ENCODE results near the gene ARRB1. TPM values are rescaled to one million over a fixed set of nuclear protein-coding genes. Genes with fewer than 3 reads are reported as not detected.

ARRB1 gene
- total and polyA plus RNA-seq, 2 of the 13 experiments (the other 11 are each of a cell fraction or from before 2014, with no cell fraction given) = 22.5 to 35.7 TPM

DNA sequence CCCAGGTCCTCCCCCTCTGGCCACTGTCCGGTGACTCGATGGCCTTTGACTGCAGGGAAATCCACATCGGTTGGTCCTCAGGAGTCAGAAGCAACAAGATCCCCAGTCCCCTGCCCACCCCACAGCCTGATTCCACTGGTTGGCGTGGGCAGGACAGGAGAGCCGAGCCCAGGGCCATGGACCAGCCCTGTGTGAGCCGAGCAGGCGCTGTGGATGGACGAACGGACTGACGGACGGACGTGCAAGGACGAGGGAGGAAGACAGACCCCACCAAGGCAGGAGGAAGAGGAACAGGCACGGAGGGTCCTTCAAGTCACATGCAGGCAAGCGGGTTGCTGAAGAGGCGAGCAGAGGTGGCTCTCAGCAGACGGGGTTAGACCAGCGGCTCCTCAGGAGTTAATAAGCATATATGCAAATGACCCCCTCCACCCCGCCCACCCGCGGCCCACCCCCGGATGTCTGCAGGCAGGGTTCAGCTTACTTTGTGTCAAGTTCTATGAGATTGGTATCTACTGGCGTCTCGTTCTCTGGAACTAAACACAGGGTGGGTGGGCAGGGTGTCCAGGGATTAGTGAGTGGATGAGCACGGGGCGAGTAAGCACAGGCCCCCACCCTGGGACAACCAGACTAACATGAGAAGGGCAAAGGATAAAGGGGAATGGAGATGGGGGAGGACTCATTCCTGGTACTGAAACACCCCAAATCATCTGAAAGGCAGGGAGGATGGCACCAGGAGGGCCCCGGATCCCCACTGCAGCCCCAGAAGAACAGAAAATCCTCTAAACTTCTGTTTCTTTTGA lies 84.1 kb downstream of the ARRB1 start:
- CTCF ChIA-PET (ENCODE audit: low intra/inter-chr PET ratio, low total read pairs) = no interaction called here
- in situ Hi-C loops (cut with HindIII; ENCODE audit: extremely low pct_ligation_motif_present, low pct_unique_long_range_greater_than_20kb) (no loop called here), intact Hi-C loops (cut with micrococcal nuclease; ENCODE audit: unreplicated experiment) (no loop called here)
- Histone ChIP-seq H3K4me3 (replicated peaks in 1 of 3; ENCODE audit: insufficient read depth in 1 of 3, low read depth in 2 of 3, low read length in 3 of 3) (no peak overlapping the region), H4K20me1 (ENCODE audit: insufficient read depth, low read length) (no peaks in the 10 kb centered on the region), H3K9ac (ENCODE audit: insufficient read depth, low read depth, low read length) (no peak overlapping the region), H3K9me3 (ENCODE audit: low read length) (no peaks in the 10 kb centered on the region), H3K4me2 (ENCODE audit: low read depth, low read length) (no peak overlapping the region), H3K27ac (ENCODE audit: extremely low read length, insufficient read depth, low read length) (no peak overlapping the region), H3K79me2 (ENCODE audit: insufficient read depth, low read length) (no peaks in the 10 kb centered on the region), H3K27me3 (ENCODE audit: control insufficient read depth in 1 of 2, insufficient read depth in 2 of 2, low read length in 2 of 2) (no peaks in the 10 kb centered on the region), H2AFZ (ENCODE audit: low read length) (no peak overlapping the region), H3K4me1 (ENCODE audit: insufficient read depth, low read length) (peaks cover 15% of the 10 kb centered on the region), H3K36me3 (replicated peaks in 1 of 2; ENCODE audit: control insufficient read depth in 1 of 2, insufficient read depth in 2 of 2, low read length in 2 of 2) (peaks cover 7 to 10% of the 10 kb centered on the region in 2 experiments; a peak in 4 of 5 replicates)
- POLR2A ChIA-PET = no interaction called here
- BruUV-seq (replicated peaks) = no TSS peak
- DNase-seq (ENCODE audit: low spot score) (no peak), FAIRE-seq (no peak), ATAC-seq (no peak)
- 89% methylated on average over 24 of the region's 27 CpGs for WGBS (ENCODE audit: low lambda C conversion rate)
- no peak for TF ChIP-seq KLF6 (CRISPR knock-in tag; IDR thresholded peaks at IDR 0.05)
- no peak for TF ChIP-seq HDAC6 (IDR thresholded peaks at IDR 0.05; ENCODE audit: low read depth, low read length)
- TF ChIP-seq EED (CRISPR knock-in tag; IDR thresholded peaks at IDR 0.05) = no peak
- no peak for TF ChIP-seq ARNT (IDR thresholded peaks at IDR 0.05)
- TF ChIP-seq FOXA1 (IDR thresholded peaks at IDR 0.05) = no peak
- TF ChIP-seq FOXA1 (CRISPR knock-in tag; IDR thresholded peaks at IDR 0.05) = no peak
- TF ChIP-seq KAT2B (IDR thresholded peaks at IDR 0.05; ENCODE audit: borderline replicate concordance, low read depth, low read length) = no peak
- no peak for TF ChIP-seq FOXK2 (IDR thresholded peaks at IDR 0.05)
- TF ChIP-seq, protein P1, sequence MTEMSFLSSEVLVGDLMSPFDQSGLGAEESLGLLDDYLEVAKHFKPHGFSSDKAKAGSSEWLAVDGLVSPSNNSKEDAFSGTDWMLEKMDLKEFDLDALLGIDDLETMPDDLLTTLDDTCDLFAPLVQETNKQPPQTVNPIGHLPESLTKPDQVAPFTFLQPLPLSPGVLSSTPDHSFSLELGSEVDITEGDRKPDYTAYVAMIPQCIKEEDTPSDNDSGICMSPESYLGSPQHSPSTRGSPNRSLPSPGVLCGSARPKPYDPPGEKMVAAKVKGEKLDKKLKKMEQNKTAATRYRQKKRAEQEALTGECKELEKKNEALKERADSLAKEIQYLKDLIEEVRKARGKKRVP (CRISPR knock-in tag; IDR thresholded peaks at IDR 0.05) = no peak
- no peak for TF ChIP-seq ZNF496 (CRISPR knock-in tag; IDR thresholded peaks at IDR 0.05; ENCODE audit: insufficient replicate concordance)
